OCI-LY3 (cell line): ENCODE results near the gene CHST11.

ENCODE experiments used
- H2AFZ ChIP-seq: fragments of 200-600, 300-600 bp; shearing (Covaris generic); 2 replicates; pipeline ENCODE4 v1.6.0; 2014; ENCODE audit warnings: antibody characterized with exemption, low read depth, low read length
- H3K27ac ChIP-seq: fragments of 200-600, 300-600 bp; sonication (generic); 2 replicates; pipeline ENCODE4 v1.5.1; 2014; ENCODE audit warnings: mild to moderate bottlenecking, low read length, moderate library complexity, mixed read lengths
- H3K27me3 ChIP-seq: fragments of 200-600, 300-600 bp; sonication (generic); 2 replicates; pipeline ENCODE4 v1.6.1; 2014; ENCODE audit warnings: low read depth, low read length, mixed read lengths
- H3K36me3 ChIP-seq: fragments of 200-600, 300-600 bp; sonication (generic); replicated peaks from 2 replicates; pipeline ENCODE3; 2014; ENCODE audit warnings: low read depth, low read length, mixed read lengths
- H3K4me1 ChIP-seq: fragments of 300-600, 200-600 bp; sonication (generic); 2 replicates; pipeline ENCODE4 v1.6.1; 2014; ENCODE audit warnings: low read length, mixed read lengths
- H3K4me2 ChIP-seq: fragments of 200-600, 300-600 bp; sonication (generic); 2 replicates; pipeline ENCODE4 v1.6.1; 2014; ENCODE audit warnings: low read length, mixed read lengths
- H3K4me3 ChIP-seq: fragments of 300-600, 200-600 bp; sonication (generic); 2 replicates; pipeline ENCODE4 v1.5.1; 2014; ENCODE audit warnings: antibody characterized with exemption, mild to moderate bottlenecking, low read length, moderate library complexity
- H3K79me2 ChIP-seq: fragments of 300-600, 200-600 bp; shearing (Covaris generic); 2 replicates; pipeline ENCODE4 v1.6.1; 2014; ENCODE audit warnings: mild to moderate bottlenecking, low read length, mixed read lengths
- H3K9ac ChIP-seq: fragments of 300-600, 200-600 bp; shearing (Covaris generic); 2 replicates; pipeline ENCODE4 v1.6.0; 2014; ENCODE audit warnings: mild to moderate bottlenecking, low read length, moderate library complexity
- H3K9me3 ChIP-seq: fragments of 200-600, 300-600 bp; shearing (Covaris generic); 2 replicates; pipeline ENCODE4 v1.6.1; 2014; ENCODE audit warnings: low read length, mixed read lengths; ENCODE audit not compliant: insufficient read depth
- H4K20me1 ChIP-seq: fragments of 200-600, 300-600 bp; sonication (generic); 2 replicates; pipeline ENCODE4 v1.6.1; 2016; ENCODE audit warnings: low read length, mixed read lengths; ENCODE audit not compliant: insufficient read depth
- EZH2phosphoT487 ChIP-seq: fragments of 200-600 bp; shearing (Covaris generic); IDR thresholded peaks from 2 replicates; pipeline ENCODE4 v1.6.1; 2018; ENCODE audit warnings: antibody characterized with exemption, mixed run types, low read depth
- TF ChIP-seq, protein P1 (sequence below): fragments of 200-600, 300-600 bp; sonication (generic); IDR thresholded peaks from 2 replicates; pipeline ENCODE4 v1.5.1; 2014; ENCODE audit warnings: antibody characterized with exemption, low read length, low read depth

CHST11 gene

DNA sequence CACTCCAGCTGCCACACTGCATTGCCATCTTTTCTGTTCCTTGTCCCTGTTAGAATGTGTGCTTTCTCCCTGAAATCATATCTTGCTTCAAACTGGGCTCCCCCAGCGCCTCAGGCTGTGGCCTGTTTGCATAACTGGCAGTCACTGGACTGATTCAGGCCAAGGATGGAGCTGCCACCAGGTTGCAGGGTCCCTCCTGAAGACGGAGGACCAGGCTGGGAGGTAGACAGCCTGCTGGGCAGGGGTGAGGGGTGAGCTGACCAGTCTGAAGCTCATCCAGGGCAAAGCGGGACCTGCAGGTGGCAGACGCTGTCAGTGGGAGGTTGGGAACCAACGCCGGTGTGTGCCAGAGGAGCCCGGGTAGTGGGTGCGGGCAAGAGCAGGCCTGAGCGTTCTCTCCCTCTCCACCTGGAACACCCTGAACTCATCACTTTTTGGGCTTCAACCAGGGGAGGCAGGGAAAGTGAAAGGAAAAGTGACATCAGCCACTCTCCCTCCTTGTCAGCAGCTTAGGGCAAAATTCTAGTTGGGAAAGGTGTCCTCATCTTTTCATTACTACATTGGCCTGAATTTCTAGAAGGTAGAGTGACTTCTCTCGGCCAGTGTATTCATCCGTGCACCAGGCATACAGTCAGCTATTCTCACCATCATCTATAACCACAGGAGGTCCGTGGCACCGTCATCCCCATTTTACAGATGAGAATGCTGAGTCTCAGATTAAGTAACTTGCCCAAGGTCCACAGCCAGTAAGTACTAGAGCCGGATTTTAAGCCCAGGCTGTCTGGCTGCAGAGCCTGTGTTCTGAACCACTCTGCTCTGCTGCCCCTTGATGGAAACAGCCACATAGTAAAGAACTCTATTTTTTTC, 282.3 kb downstream of the CHST11 start:
- Histone ChIP-seq H3K9ac (no peak overlapping the region), H3K27me3 (no peaks in the 10 kb centered on the region), H3K36me3 (no peaks in the 10 kb centered on the region), H2AFZ (no peak overlapping the region), H3K27ac (no peak overlapping the region), H3K4me1 (peaks cover 37% of the 10 kb centered on the region), H3K9me3 (no peaks in the 10 kb centered on the region), H4K20me1 (no peaks in the 10 kb centered on the region), H3K4me3 (no peak overlapping the region), H3K79me2 (no peaks in the 10 kb centered on the region), H3K4me2 (peak overlapping the region; percentile 3; the same call in 1 of the 2 replicates)
- TF ChIP-seq, protein P1, sequence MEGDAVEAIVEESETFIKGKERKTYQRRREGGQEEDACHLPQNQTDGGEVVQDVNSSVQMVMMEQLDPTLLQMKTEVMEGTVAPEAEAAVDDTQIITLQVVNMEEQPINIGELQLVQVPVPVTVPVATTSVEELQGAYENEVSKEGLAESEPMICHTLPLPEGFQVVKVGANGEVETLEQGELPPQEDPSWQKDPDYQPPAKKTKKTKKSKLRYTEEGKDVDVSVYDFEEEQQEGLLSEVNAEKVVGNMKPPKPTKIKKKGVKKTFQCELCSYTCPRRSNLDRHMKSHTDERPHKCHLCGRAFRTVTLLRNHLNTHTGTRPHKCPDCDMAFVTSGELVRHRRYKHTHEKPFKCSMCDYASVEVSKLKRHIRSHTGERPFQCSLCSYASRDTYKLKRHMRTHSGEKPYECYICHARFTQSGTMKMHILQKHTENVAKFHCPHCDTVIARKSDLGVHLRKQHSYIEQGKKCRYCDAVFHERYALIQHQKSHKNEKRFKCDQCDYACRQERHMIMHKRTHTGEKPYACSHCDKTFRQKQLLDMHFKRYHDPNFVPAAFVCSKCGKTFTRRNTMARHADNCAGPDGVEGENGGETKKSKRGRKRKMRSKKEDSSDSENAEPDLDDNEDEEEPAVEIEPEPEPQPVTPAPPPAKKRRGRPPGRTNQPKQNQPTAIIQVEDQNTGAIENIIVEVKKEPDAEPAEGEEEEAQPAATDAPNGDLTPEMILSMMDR, result no peak
- no peak for TF ChIP-seq EZH2phosphoT487

DNA sequence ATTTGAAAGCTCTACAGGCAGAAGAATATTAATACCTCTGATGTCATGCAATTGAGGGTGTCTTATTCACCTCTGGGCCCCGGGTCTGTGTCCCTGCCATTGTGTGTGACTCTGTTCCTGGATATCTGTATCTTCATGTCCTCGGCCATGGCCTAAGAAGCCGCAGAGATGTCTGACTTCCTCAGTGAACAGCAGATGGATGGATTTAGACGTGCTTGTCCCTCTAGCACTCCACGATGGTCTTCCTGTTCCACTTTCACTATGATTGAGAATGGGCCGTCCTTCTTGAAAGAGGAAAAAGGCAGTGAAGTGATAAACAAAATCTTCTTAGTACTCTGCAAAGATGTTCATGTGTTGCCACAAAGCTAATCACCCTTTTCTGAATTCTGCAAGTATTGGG, 283.9 kb downstream of the CHST11 start:
- Histone ChIP-seq H3K4me3 (peak overlapping the region; percentile 54), H2AFZ (no peak overlapping the region), H3K36me3 (no peaks in the 10 kb centered on the region), H3K27me3 (no peaks in the 10 kb centered on the region), H3K4me2 (peak overlapping the region; percentile 90), H3K4me1 (peaks cover 31% of the 10 kb centered on the region), H3K27ac (peak overlapping the region; percentile 54), H3K9me3 (no peaks in the 10 kb centered on the region), H3K79me2 (no peaks in the 10 kb centered on the region), H3K9ac (peak overlapping the region; percentile 24; the same call in 1 of the 2 replicates), H4K20me1 (no peaks in the 10 kb centered on the region)
- TF ChIP-seq EZH2phosphoT487, result no peak
- TF ChIP-seq, protein P1, result no peak

DNA sequence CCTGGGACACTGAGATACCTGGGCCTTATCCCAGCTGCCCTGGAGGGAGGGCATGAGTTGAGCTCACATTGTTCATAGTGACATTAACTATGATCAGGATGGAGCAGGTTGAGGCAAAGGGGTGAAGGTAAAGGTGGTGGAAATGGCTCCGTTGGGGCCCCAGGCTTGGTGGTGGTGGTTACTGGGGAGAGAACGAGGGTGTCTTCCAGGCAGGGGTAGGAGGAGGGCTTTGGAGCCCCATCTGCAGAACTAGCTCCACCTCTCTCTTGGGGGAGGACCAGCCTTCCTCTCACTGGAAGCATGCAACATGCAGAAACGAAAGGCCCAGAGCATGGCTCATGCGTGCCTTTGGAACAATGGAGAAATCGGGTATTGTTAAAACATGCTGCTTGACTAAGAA, 284.3 kb downstream of the CHST11 start:
- TF ChIP-seq EZH2phosphoT487, result no peak
- TF ChIP-seq, protein P1, result no peak
- Histone ChIP-seq H3K79me2 (no peaks in the 10 kb centered on the region), H3K27ac (peak overlapping the region; percentile 54), H3K4me3 (peak overlapping the region; percentile 54), H3K9ac (peak overlapping the region; percentile 8; the same call in 1 of the 2 replicates), H3K4me2 (peak overlapping the region; percentile 90), H4K20me1 (no peaks in the 10 kb centered on the region), H3K4me1 (peaks cover 31% of the 10 kb centered on the region), H3K36me3 (no peaks in the 10 kb centered on the region), H2AFZ (no peak overlapping the region), H3K9me3 (no peaks in the 10 kb centered on the region), H3K27me3 (no peaks in the 10 kb centered on the region)

DNA sequence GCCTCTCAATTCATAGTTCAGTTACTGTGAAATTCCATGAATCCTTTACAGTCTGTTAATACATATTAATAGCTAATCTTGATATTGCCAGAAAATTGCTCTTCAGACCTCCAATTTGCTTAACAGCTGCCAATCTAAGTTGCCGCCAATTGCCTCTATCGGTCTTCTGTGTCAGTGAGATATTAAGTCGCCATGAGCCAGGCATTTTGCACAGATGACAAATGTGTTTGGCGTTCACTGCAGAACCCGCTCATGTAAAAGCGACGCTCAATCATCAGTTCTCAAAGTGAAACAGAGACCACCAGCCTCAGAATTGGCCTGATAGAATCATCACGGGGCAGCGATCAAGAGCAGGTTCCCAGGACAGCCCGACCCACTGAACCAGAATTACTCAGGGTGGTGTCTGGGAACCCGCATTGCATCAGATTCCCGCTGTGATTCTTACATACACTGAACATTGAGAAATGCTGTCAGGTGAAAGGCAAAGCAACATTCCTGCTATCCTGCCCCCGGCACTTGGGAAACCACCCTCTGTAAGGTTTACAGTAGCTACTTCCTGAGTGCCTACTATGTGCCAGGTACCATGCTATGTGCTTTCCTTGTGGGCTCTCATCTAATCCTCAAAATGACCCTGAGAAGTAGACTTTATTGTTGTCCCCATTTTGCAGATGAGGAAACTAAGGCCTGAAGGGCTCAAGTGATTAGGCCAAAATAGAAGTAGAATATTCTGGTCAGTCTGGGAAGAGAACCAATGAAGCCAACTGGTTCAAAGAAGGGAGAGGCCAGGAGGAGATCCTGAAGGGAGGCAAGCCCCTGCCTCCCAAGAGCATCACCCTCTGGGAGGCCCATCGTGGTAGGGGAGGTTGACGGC, 285.0 kb downstream of the CHST11 start:
- Histone ChIP-seq H3K4me1 (peaks cover 31% of the 10 kb centered on the region), H3K36me3 (no peaks in the 10 kb centered on the region), H3K9me3 (no peaks in the 10 kb centered on the region), H3K4me3 (no peak overlapping the region), H3K4me2 (peak overlapping the region; percentile 90), H3K27ac (no peak overlapping the region), H2AFZ (no peak overlapping the region), H3K9ac (no peak overlapping the region), H3K79me2 (no peaks in the 10 kb centered on the region), H4K20me1 (no peaks in the 10 kb centered on the region), H3K27me3 (no peaks in the 10 kb centered on the region)
- no peak for TF ChIP-seq EZH2phosphoT487
- TF ChIP-seq, protein P1, result no peak
